Fibroblast of peridontal ligament (primary cell): ENCODE data around the gene FMN2.

Source experiments
- DNase-seq: peaks from one replicate; pipeline ENCODE4 v3.0.0-alpha.2; 2010; ENCODE audit errors: extremely low read depth

The FMN2 gene

DNA sequence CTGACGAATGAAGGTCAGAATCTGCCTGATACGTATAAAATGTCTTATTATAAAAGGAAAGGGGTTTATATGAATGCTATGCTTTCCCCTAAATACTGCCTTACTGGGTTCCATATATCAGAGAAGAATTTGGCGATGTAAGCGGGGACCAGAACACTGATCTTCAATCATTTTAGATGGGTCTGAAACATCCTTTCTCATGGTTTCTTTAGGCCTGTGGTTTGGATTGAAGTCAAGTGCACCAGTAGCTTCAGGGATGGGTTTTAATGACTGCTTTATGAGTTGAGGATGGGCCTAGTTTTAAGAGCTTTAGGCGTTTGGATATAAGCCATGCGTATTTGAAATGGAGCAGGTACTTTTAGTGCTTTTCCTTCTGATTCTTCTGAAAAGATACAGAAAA is 6.9 kb downstream of the FMN2 start:
- DNase-seq: no peak

DNA sequence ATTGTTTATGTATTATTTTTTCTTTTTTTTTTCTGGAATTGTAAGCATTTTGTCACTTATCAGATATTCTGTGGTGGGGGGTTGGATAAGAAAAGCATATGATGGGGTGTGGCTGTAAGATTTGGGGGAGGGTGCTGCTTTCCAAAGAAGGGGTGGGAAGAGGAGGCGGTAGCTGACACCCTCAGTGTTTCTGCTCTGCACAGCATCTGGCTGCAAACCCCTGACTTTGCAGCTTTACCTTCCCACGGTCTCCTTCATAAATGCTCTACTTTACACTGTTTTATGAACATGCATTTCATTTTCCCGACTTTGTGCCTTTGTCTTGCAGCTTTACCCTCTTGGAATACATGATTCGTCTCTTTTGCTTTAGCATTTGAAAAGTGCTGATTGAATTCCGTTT is 7.6 kb downstream of the FMN2 start:
- DNase-seq: no peak

DNA sequence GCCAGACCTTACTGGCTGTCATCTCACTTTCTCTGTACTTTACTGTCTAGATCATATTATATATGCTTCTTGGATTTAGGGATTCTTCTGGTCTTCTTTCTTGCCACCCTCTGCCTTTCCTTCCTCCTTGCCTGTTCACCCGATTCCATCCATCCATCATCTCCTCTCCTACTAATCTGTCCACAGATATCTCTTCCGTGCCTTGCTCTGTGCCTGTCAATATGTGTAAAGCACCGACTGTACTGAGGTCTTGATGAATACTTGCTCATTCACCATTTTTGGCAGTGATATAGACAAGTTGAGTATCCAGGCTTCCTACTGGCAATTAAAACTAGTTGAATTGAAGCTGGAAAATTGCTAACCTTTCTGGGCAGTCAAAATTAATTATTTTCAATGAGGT is 8.1 kb downstream of the FMN2 start:
- DNase-seq: no peak

DNA sequence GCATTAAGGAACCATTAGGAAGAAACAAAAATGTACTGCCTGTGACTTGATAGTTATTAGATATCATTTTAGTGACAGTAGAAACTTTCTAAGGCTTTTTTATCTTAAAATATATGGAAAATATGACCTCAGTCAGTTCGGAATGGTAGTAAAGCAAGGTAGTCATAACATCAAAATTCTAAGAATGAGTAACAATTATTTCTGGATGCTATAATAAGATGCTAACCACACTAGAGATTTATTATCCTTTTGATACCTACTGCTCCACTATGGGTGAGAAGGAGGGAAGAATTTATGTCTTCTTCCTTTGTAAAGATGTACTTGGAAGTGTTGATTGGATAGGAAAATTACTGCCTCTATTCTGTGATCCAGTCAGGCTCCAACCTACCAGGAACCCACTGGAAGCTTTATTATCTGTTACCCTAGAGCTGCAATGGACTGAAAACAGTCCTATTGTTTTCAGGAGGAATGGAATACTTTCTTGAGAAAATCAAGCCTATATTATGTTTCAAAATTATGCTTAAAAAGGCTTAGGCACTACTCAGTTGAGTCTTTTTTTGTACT is 8.8 kb downstream of the FMN2 start:
- peak; percentile 46 for DNase-seq

DNA sequence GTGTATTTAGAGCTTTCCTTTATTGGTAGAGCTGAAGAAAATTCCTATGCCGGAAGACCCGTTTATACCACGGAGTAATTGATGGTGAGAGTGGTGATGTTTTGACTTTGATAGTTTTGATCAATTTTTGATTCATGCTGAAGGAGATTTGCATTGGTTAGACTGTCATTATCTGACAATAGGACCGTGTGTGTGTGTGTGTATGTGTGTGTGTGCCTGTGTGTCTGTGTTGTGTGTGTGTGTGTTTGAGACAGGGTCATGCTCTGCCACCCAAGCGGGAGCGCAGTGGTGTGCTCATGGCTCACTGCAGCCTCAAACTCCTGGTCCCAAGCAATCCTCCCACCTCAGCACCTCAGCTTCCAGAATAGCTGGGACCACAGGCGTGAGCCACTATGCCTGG is 9.6 kb downstream of the FMN2 start:
- DNase-seq: no peak

DNA sequence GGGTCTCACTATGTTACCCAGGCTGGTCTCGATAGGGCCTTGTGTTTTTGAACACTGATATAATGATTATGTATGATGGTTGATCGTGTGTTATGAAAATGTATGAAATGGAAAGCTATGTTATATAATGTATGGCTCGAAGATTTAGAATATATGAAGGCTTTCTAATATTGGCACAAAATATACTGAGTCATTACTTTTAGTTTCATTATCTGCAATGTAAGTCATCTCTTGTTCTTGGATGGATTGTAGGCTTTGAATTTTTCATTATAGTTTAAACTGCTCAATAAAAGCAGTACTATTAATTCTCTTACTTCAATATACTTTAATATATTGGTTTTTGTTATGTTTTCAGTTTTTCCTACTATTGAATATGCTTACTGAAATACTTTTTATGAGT is 10.1 kb downstream of the FMN2 start:
- no peak for DNase-seq

DNA sequence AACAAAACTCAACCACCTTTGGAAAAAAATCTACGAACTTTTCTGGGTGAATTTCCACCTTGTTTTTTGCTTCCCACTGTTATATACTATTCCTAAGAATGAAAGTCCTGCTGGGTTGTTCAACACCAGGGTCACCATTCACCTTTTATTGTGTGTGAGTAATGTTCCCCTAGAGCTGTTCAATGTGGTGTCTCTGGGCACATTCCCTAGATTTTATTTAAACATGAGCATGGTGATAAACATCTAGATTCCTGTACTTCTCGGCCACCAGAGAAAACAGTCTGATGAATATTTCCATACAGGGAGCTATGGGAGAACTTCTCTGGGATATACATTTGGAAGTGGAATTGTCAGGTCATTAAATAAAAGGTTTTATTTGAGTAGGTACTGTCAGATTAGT is 13.0 kb downstream of the FMN2 start:
- no peak for DNase-seq

DNA sequence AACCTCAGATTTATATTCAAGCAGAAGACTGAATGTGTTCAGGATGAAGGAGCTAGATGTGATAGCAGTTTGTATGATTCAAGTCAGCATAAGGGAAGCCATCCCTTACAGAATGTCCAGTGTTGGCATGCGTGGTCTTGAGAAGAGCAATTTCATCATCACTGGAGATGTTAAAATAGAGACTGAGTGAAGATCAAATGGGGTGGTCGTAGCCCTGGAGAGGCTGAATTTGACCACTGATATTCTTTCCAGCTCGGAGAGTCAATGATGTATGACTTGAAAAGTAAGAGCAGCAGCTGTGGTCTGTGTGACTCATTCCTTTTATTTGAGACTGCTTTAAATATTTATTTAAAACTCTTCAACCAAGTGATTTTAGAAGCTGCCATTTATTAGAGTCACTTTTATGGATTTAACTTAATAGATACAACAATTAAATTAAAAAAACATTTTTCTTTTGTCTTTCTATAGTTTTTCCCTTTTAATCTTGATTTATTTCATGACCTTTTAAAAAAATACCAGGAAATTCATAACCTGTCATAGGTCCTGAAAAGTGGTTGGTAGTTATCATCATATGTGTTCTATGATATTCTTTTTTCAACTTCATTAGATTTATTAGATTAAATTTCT is 15.5 kb downstream of the FMN2 start:
- DNase-seq: peak; percentile 91

DNA sequence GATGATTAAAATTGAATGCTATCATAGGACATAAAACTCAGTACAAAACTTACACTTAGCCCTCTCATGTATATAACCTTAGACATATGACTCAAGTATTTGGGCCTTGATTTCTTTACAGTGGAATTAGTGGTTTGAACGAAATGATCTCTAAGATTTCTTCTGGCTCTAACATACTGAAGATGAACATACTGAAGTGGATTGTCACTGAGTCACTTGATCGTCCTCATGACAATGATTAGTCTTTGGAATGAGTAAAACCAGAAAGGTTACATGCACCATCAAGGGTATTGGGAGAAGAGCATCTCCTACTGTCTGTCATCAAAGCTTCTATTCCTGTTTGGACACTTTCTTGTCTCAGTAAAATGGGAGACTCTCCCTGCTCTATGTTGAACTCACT is 17.4 kb downstream of the FMN2 start:
- DNase-seq: no peak

DNA sequence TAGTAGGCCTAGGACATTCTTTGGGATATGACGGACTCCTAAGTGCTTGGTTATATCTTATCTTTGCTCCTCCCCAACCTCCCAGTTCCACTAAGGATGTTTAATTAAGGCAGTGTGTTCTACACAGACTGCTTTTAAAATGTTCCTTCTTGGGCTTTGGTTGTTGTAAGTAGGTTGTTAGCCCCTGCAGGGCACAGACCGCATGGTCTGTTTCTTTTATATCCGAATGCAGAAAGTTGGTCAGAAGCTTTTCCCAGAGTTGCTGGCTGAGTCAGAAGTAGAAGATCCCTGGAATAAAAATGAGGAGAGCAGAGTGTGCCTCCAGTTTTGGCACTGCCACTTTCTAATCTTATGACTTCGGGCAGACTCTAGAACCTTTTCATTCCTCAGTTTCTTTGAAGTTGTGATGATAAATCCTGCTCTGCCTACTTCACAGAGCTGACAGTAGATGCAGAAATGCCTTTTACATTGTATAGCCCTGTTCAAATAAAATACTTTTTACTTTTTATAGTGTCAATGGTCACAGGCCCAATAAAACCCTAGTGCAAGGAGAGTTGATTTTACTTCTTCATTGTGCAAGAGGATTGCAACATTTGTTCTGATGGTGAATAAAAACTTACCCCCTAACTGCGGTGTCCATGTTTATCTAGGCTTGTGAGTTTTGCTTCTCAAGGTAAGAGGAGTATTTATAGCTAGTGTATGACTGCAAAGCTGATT is 18.4 kb downstream of the FMN2 start:
- no peak for DNase-seq

DNA sequence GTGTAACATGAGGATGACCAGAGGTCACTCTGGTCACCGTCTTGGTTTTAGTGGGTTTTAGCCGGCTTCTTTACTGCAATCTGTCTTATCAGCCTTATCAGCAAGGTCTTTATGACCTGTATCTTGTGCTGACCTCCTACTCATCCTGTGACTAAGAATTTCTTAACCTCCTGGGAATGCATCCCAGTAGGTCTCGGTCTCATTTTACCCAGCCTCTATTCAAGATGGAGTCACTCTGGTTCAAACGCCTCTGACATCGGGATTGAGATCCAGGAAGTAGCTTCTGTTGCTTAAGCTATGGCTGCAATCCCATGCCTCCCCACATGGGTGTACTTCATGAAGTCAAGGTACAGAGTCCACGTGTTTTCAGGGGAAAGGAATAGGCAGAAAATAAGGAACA is 19.9 kb downstream of the FMN2 start:
- no peak for DNase-seq

DNA sequence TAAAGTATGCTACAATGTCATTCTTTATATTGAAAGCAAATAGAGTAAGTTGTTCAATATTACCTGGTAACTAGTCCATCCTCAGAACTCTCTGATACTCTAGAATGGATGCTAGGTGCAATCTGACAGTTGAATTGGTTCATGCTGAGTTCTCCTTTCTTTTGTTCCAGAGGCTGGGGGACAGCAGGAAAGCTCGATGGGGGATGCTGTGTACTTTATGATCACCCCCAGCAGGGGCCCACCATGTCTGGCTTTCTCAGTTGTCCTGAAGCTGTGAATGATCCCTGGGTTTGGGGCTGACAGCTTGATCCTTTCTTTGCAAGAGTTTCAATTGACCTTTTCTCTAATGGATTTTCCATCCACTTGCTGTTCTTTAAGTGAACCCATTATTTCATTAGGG is 22.5 kb downstream of the FMN2 start:
- DNase-seq: no peak

DNA sequence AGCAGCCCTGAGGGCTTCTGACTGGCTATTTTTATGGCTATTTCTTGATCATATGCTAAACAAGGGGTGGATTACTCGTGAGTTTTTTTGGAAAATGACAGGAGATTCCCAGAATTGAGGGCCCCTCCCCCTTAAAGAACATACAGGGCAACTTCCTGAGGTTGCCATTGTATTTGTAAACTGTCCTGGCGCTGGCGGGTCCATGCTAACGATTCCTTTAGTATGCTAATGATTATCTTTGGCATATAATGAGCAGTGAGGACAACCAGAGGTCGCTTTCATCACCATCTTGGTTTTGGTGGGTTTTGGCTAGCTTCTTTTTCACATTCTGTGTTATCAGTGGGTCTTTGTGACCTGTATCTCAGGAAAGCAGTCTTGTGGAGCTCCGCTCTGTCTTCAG is 24.1 kb downstream of the FMN2 start:
- no peak for DNase-seq

DNA sequence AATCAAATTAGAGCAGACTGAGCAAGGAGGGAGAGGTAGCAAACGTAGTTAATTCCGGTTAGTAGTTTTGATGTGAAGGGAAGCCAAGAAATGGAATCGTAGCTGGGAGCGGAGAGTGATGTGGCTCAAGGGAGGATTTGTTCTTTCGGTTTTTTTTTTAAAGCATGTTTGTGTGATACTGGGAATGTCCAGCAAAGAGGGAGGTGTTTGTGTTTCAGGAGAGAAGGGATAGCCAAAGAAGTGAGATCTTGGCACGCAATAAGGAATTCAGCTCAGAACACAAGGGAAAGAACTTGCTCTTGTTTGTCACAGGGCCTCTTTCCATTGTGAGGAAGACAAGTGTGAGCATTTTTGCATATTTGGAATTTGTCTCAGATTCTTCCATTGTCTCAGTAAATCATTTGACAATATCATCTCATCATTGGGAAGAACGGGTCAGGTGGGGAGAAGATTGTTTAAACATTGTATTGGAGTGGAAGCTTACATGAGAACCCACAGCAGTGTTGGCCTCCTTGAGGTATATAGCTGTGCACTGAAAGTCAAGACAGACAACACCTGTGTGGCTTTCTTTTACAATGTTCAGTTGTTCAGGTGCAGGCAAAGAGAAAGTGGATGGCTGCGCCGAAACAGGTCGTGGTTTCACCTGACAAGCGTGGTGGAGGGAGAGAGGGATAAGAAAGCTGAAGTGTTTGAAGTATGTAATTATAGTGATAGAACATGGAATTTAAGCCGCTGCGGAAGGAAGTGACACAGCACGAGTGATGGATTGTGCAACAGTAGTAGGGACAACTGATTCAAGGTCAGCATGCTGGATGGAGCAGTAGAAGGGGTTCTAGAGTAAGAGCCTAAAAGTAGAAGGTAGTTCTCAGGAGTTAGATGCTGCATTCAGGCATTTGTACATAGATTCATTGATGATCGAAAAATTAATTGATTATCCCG is 25.4 kb downstream of the FMN2 start:
- DNase-seq: no peak

DNA sequence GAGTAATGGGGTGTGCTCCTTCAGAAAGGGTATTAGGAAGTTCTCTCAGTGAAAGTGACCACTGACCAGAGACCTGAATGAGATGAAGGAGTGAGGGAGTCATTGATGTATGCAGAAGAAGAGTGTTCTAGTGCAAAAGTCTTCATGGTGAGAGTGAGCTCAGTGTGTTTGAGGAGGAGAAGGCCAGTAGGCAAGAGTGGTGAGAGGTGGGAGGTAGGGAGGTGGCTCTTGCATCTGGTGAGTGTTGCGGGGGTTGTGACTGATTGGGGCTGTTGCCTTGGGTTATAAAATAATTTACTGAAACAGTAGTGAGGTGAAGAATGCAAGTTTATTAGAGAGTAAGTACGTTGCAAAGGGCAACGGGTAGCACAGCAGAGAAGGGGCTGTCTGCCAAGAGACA is 26.2 kb downstream of the FMN2 start:
- DNase-seq: no peak

DNA sequence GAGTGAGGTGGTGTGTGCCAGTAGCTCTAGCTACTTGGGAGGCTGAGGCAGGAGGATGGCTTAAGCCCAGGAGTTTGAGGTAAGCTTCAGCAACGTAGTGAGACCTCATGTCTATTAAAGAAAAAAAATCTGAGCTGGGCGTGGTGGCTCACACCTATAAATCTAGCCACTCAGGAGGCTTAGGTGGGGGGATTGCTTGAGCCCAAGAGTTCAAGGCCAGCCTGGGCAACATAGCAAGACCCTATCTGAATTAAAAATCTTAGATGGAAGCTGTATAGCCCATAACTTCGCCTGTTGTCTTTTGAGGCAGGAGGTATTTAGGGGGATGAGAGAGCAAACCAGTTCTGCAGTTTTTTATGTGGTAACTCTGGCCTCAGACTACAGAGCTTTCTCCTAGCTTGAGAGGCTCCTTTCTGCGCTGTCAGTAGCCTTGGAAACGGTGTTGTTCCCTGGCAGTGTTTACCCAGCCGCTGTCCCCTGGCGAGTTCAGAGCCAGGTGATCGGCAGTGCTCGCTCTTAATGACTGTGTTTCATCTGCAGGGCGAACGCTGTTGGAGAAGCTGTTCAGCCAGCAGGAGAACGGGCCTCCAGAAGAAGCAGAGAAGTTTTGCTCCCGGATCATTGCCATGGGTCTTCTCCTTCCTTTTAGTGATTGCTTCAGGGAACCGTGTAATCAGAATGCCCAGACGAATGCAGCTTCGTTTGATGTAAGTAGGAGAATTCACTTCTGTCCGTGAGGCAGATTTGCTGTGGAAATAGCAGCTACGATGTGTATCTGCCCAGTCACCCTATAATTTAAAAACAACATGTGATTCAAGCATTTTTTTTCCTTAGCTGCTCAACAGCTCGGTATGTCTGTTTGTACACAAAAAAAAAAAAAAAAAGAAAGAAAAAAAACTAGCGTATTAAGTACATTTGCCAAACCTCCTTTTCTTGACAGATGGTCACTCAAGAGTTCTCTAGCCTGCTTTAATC is 31.2 kb downstream of the FMN2 start:
- DNase-seq: peak; percentile 79

DNA sequence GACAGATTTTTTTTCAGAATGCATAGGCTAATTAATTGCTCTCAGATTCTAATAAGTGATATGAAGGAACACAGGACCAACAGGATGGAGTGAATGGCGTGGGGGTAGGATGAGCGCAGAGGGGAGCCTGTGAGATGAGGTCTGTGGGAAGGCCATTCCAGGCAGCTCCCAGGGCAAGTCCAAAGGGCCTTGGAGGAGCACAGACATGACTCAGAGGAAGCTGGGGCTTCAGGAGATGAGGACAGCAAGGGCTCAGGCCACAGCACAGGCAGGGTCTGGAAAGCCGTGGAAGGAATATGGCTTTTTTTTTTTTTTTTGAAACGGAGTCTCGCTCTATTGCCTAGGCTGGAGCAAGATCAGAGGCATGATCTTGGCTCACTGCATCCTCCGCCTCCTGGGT is 35.1 kb downstream of the FMN2 start:
- no peak for DNase-seq

DNA sequence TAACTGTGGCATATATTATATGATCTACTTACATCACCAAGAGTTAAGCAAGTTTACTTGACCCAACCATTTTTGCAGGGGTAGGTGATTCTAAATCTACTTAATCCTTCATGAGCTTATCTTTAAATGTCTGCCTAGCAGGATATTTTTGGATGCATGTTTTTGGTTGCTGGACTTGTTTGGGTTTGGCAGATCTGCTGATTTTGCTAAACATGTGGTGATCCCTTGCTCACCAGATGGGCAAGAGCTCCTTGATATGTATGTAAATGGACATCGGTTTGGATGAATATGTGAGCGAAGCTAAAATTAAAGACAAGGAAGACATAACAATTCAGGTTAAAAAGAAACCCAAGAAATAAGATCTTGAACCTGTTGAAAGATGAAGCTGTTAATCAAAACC is 36.7 kb downstream of the FMN2 start:
- DNase-seq: peak; percentile 67

DNA sequence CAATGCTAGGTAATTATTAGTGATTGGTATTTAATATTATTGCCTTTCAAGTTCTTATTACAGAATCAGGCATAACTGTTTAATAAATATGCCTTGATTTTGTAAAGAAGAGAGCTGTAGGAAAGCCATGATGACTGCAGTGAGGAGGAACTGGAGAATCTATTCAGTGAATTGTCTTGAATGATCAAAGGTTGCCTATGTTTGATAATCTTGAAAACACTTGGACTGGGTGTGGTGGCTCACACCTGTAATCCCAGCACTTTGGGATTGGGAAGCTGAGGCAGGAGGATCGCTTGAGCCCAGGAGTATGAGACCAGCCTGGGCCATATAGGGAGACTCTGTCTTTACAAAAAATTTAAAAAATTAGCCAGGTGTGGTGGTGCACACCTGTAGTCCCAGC is 42.4 kb downstream of the FMN2 start:
- DNase-seq: no peak

DNA sequence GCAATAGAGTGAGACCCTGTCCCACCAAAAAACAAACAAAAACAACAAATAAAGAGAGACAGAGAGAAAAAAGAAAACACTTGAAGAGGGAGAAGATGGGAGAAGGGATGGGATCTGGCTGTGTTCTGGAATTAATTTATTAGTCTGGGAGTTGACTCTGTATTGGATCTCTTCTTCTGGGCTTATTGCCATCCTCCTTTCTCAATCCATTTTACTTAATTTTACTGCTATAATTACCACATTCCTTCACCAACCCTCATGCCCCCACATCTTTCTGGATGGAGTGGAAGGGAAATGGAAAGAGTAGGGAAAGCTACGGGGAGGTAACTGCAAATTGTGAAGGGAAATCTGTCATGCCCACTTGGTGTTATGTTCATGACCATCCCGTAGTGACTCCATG is 42.9 kb downstream of the FMN2 start:
- DNase-seq: peak; percentile 72

DNA sequence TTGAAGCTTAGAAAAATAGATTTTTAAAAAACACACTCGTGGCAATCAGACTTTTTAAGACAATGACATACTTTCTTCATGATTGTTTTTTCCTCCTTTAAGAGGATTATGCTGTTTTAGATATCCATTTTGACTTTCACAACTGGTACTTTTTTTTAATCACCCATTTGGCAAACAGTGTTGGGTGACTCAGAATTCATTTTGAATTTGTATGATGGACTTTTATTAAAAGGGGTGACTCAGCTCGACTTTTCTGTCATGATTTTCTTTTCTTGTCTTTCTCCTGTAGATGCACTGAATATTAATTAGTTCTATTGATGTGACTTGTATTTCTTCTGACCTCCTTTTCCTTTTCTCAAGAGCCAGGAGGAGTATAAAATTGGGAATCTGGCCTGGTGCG is 44.7 kb downstream of the FMN2 start:
- DNase-seq: peak; percentile 34
